GM18951 (cell line): ENCODE results near the gene DDX17.

Experiments
- POLR2A ChIP-seq: IDR thresholded peaks from 4 replicates; pipeline ENCODE4 v1.6.1; 2011; ENCODE audit warnings: mild to moderate bottlenecking; ENCODE audit not compliant: insufficient read length, insufficient read depth; ENCODE audit errors: extremely low read depth
- in situ Hi-C: fragments of 300-500 bp; cut with MboI; formaldehyde crosslinking; loops from one replicate; pipeline ENCODE4 v1.12.0; 2022; ENCODE audit warnings: low sequenced_read_pairs, mixed read lengths, inconsistent platforms; ENCODE audit not compliant: unreplicated experiment

DDX17 gene

DNA sequence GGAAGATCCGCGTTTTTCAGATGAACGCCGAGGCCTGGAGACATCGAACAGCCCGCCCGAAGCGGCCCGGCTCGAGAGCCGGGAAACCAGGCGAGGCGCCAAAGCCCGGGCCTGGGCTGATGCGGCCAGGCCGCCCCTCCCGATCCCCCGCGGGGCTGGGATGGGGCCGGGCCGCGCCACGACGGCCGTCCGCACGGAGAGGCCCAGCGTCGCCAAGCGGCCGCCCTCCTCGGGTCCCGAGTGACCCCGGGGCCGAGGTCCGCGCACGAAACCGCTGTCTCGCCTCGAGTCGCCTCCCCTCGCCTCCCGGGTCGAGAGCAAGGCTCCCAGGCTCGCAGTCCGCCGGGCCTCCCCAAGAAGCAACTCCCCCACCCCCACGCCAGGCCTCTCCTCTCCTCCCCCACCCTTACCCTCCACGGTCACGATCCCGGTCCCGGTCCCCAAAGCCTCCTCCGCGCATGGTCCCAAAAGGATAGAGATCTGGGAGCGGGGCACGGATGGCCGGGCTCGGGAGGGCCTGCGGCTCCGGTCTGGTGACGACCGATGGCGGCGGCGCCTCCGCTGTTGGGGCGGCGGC is 482 bp downstream of the DDX17 start:
- in situ Hi-C loops = no loop called here
- TF ChIP-seq POLR2A = no peak

DNA sequence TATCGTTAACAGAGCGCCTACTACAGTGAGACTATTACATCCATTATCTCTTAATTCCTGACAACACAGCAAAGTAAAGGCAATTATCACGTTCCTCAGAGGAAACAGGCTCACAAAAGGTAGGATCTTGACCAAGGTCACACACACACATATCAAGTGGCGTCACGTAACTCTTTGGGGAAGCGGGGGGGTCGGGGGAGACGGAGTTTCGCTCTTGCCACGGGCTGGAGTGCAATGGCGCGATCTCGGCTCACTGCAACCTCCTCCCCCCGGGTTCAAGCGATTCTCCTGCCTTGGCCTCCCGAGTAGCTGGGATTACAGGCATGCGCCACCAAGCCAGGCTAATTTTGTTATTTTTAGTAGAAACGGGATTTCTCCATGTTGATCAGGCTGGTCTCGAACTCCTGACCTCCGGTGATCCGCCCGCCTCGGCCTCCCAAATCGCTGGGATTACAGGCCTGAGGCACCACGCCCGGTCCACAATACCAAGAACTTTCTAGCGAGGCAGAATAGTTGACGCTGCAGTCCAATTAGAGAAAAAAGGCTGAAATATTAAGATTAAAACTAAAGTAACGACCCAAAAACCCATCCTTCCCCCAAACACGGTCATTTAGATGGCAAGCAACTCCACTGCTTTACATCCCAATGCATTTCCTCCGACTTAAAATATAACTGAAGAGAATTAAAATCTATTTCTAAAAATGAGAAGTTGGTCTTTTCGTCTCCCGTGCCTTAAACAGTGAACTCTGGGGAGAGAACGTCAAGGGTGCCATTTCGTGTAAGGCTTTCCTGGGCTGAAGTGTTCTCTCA is 1.2 kb downstream of the DDX17 start:
- in situ Hi-C loops = no loop called here
- peak; percentile 35 for TF ChIP-seq POLR2A

DNA sequence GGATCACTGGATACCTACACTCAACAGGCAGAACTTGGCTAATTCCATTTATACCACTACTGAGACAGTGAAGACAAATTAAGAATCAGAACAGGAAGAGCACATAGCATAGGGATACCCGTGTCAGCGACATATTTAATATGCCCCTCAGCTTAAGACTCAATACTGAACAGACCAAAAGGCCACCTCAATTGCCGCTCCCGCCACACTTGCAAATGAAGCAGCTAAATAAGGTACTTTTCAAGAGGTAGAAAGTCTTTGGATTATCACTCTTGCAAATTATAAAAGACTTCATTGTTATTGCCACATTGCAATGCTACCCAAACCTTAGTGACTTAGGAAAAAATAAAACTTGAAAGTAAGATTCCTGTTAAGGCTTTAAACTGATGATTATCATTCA is 3.1 kb downstream of the DDX17 start:
- in situ Hi-C loops = no loop called here
- no peak for TF ChIP-seq POLR2A

DNA sequence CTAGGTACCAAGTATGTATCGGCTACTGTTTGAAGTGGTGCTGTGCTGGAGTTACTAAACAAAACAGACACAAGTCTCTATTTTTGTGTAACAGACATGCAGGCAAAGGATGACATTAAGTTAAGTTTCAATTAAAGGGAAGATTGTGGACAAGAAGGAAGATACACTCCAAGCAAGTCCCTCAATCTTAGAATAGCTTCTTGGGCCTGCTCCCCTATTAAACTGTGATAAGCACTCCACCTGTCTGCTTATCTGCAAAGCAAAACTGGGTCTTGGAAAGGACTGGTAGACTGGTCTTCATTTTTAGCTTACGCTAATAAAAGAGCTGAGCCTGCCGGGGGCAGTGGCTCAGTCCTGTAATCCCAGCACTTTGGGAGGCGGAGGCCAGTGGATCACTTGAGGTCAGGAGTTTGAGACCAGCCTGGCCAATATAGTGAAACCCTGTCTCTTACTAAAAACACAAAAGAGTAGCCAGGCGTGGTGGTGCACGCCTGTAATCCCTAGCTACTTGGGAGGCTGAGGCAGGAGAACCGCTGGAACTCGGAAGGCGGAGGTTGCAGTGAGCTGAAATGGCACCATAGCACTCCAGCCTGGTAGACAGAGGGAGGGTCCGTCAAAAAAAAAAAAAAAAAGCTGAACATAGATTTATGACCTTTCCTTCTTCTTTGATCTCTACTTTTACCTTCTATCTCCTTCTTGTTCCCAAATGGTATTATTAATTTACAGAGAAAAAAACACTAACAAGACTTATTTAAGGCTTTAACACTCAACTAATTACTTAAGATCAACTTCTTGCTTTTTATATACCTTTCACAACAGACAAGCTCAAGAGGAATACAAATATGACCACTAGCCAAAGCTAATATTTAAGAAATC is 4.1 kb downstream of the DDX17 start:
- no peak for TF ChIP-seq POLR2A
- in situ Hi-C loops = no loop called here

DNA sequence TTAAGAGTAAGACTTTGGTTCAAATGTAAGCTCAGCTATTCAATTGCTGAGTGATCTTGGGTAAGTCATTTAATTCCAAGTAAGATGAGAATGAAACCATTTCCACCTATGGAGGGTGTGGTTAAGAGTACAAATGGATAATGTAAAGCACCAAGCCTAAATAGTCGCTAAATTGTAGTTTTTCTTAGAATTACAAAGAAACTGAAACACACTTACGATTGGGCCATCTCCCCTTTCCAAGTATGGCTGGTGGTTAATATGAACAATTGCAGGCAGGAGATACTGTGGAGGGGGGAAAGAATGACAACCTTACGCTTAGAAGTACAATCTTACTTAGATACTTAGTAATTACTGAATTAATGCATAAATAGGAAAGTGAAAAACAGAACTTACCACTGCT is 8.2 kb downstream of the DDX17 start:
- TF ChIP-seq POLR2A = no peak
- in situ Hi-C loops = no loop called here

DNA sequence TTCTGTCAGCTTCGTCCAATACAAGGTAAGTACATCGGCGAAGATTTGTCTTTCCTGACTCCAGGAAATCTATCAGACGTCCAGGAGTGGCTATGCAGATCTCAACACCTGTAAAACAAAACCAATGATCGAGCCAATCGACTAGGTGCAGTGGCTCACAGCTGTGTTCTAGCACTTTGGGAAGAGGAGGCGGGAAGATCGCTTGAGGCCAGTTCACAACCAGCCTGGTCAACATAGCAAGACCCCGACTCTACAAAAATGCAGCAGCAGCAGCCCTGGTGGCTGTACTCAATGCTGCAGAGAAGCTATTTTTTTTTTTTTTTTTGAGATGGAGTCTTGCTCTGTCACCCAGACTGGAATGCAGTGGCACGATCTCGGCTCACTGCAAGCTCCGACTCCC is 11.2 kb downstream of the DDX17 start:
- in situ Hi-C loops = no loop called here
- no peak for TF ChIP-seq POLR2A

DNA sequence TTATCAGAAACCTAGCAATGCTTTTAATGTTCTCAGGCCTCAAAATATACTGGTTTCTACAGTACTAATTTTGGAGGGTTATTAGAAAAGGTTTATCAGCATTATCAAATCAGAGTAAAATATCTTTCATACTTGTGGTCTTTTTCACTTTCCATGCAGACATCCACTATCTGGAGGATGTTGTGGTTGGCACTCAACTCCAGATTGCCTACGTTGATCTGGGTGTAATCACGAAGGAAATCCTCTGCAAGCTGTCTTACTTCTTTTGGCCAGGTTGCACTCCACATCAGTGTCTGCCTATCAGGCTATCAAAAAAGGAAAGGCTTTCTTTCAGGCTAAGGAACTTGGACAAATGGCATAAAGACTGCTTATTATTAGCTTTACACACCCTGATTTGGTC is 11.6 kb downstream of the DDX17 start:
- in situ Hi-C loops = no loop called here
- TF ChIP-seq POLR2A = no peak

DNA sequence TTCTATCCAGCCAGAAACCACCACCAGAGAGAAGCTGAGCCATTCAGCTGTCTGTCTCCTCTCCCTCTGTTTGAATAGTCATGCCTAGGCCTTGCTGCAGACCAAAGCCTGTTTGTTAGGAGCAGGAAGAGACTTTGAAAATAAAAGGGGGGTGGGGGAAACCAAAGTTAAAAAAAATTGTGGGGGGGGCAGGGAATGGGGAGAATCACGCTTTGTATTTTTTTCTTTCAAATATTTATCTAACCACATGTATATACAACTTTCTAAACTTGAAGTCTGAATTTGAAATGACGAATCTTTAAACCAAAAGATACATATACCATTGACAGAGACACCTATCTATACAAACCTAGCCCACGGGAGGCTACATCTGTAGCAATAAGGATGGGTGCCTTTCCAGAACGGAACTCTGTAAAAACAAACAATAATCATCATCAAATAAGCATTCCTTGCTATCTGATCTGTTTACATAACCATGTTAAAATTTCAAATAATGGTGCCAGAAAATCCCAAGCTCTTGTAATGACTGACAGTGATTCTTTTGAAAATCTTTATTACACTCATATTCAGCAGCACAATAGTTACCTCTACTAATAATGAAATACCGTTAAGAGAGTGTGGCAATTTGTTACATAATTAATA is 14.3 kb downstream of the DDX17 start:
- in situ Hi-C loops = no loop called here
- TF ChIP-seq POLR2A = no peak

DNA sequence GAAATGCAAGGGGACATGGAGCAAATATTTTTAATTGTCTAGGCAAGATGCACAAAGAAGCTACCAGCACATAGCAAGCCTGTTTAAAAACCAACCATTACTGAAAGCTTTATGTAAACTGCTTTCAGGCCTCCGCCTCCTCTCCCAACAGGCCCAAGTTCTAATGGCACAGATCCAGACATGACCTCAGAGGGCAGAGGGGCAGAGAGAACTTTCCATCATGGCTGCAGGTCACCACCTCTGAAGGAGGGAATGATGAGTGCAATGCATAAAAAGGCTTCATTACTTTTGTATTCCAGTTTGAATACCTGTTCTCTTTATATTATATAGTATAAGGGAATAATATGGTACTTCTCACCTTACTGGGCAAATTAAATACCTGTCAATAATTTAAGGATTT is 15.2 kb downstream of the DDX17 start:
- in situ Hi-C loops = no loop called here
- no peak for TF ChIP-seq POLR2A

DNA sequence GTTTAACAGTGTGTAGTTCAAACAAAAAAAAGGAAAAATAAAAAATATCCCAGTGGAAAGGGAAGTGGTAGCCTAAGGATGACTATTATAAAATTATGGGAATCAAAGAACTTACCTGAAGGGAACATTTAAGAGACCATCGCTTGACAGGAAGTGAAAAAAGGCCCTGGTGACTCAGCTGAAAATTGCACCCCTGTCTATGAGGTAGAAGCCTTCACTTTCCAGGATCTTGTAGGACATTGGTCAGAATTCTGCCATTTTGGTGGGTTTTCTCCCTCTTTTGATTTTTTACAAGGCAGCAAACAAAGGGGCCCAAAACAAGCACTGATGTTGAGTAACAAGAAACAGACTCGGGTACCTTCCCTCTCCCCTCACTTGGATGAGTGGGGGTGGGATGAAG is 15.6 kb downstream of the DDX17 start:
- TF ChIP-seq POLR2A = no peak
- in situ Hi-C loops = no loop called here

DNA sequence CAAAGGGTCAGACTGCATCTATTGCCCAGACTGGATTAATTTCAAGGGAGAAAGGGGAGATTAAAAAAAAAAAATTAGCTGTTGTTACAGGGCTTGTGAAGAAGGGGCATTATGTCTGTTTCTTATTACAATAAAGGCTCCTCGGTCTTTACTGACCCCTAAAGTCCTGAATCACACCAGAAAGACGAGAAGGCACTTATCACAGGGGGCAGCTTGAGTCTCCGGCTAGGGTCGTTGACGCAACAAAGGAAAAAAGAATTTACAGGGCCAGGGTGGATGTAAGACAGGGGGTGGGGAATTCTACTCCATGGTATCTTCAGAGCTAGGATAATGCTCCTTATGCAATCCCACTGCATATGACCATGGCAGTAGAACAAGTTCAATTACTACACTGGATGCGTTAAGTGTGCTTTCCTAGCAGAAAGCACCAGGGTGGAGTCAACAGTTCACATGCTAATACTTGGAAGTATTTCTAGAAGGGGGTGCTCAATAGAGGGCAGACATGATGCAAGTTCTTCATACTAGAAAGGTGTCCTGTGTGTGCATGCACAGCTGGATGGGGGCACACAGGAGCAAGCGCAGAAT is 16.5 kb downstream of the DDX17 start:
- in situ Hi-C loops = no loop called here
- TF ChIP-seq POLR2A = no peak

DNA sequence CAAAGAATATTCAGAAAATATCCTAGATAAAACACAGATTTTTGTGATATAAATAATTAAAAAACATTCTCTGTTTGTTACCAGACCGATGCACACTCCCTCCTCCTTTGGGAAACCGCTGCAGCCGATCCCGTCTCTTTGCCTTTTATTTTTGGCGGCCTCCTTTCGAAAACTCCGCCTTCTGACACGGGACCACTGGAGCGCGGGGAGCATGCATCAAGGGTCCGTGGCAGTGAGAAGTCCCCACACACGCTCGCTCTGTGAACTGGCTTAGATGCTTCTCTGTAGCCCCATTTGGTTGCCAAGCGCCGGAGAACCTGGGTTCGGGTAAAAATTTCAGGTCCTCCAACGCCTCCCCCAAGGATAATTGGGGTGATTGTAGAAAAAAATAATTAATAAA is 17.0 kb downstream of the DDX17 start:
- in situ Hi-C loops = no loop called here
- TF ChIP-seq POLR2A = no peak

DNA sequence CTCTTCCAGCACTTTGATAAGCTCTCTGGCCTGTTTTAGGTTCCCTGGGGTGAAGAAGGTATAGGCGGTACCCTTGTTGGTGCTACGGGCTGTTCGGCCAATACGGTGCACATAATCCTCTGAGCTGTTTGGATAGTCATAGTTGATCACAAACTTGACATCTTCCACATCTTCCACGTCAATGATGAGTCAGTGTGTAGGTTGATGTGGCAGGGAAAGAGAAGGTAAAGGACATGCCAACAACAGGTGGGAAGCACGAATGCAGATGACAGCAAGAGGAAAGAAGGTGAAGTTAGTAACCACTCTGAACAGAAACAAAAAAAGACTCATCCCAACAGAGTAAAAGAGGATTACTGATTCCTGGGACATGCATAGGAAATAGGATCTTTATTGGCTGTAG is 18.2 kb downstream of the DDX17 start:
- no peak for TF ChIP-seq POLR2A
- in situ Hi-C loops = no loop called here
